MM.1S (cell line): Measurements from ENCODE around the gene RHOBTB3.

ENCODE experiments used
- DNase-seq: peaks from one replicate; pipeline ENCODE4 v3.0.0-alpha.2; 2015
- H2AFZ ChIP-seq: fragments of 300-600 bp; sonication (generic); 2 replicates; pipeline ENCODE4 v1.6.0; 2016; ENCODE audit warnings: antibody characterized with exemption, low read length
- H3F3A ChIP-seq: fragments of 300-600 bp; sonication (generic); 2 replicates; pipeline ENCODE4 v1.6.1; 2016; ENCODE audit warnings: mild to moderate bottlenecking, antibody characterized with exemption, low read length, moderate library complexity, mixed read lengths; ENCODE audit not compliant: insufficient read depth
- H3K27ac ChIP-seq: fragments of 300-600 bp; sonication (generic); 2 replicates; pipeline ENCODE4 v1.5.1; 2016; ENCODE audit warnings: mild to moderate bottlenecking, low read length
- H3K27me3 ChIP-seq: fragments of 300-600 bp; sonication (generic); replicated peaks from 2 replicates; pipeline ENCODE4 v1.6.0; 2016; ENCODE audit warnings: low read length; ENCODE audit not compliant: insufficient read depth
- H3K36me3 ChIP-seq: fragments of 300-600 bp; sonication (generic); replicated peaks from 2 replicates; pipeline ENCODE4 v1.6.1; 2016; ENCODE audit warnings: mild to moderate bottlenecking, low read length, mixed read lengths; ENCODE audit not compliant: insufficient read depth
- H3K4me1 ChIP-seq: fragments of 300-600 bp; sonication (generic); 2 replicates; pipeline ENCODE4 v1.6.1; 2016; ENCODE audit warnings: low read length, mixed read lengths
- H3K4me2 ChIP-seq: fragments of 300-600 bp; sonication (generic); 2 replicates; pipeline ENCODE4 v1.6.0; 2016; ENCODE audit warnings: low read depth, low read length
- H3K4me3 ChIP-seq: fragments of 300-600 bp; sonication (generic); 2 replicates; pipeline ENCODE4 v1.5.1; 2016; ENCODE audit warnings: low read length, mixed read lengths
- H3K79me2 ChIP-seq: fragments of 300-600 bp; sonication (generic); 2 replicates; pipeline ENCODE4 v1.6.1; 2016; ENCODE audit warnings: mixed run types, low read length, mixed read lengths
- H3K9ac ChIP-seq: fragments of 300-600 bp; sonication (generic); 2 replicates; pipeline ENCODE4 v1.6.1; 2016; ENCODE audit warnings: low read length, mixed read lengths
- H3K9me2 ChIP-seq: fragments of 300-600 bp; sonication (generic); replicated peaks from 2 replicates; pipeline ENCODE4 v1.6.1; 2016; ENCODE audit warnings: mild to moderate bottlenecking, low read length, mixed read lengths; ENCODE audit not compliant: insufficient read depth
- H3K9me3 ChIP-seq: fragments of 300-600 bp; sonication (generic); replicated peaks from 2 replicates; pipeline ENCODE4 v1.6.1; 2016; ENCODE audit warnings: mild to moderate bottlenecking, low read length, mixed read lengths; ENCODE audit not compliant: insufficient read depth
- H4K20me1 ChIP-seq: fragments of 300-600 bp; sonication (generic); 2 replicates; pipeline ENCODE4 v1.6.1; 2016; ENCODE audit warnings: mild to moderate bottlenecking, low read length, moderate library complexity, mixed read lengths; ENCODE audit not compliant: insufficient read depth
- CTCF ChIP-seq: fragments of 300-600 bp; sonication (generic); IDR thresholded peaks from 2 replicates; pipeline ENCODE4 v1.5.1; 2016; ENCODE audit warnings: antibody characterized with exemption, low read length, mixed read lengths
- EZH2 ChIP-seq: fragments of 300-600 bp; sonication (generic); optimal IDR thresholded peaks from 2 replicates; pipeline ENCODE3; 2017; ENCODE audit warnings: low read depth, mild to moderate bottlenecking, antibody characterized with exemption, low read length, mixed read lengths
- EZH2phosphoT487 ChIP-seq: fragments of 300-600 bp; sonication (generic); IDR thresholded peaks from 2 replicates; pipeline ENCODE4 v1.6.1; 2018; ENCODE audit warnings: antibody characterized with exemption, low read length

The RHOBTB3 gene

GRCh38 chr5:95825495-95825894, 94.4 kb downstream of the RHOBTB3 start:
- TF ChIP-seq CTCF (no peak), EZH2phosphoT487 (no peak), EZH2 (no peak)
- Histone ChIP-seq H3F3A (peaks cover 31% of the 10 kb centered on the region), H3K27me3 (no peaks in the 10 kb centered on the region), H4K20me1 (no peaks in the 10 kb centered on the region), H3K9ac (no peak overlapping the region), H3K4me1 (peaks cover 7% of the 10 kb centered on the region), H3K9me3 (no peaks in the 10 kb centered on the region), H3K79me2 (peaks cover 20% of the 10 kb centered on the region), H3K9me2 (no peaks in the 10 kb centered on the region), H3K4me3 (no peak overlapping the region), H3K36me3 (no peaks in the 10 kb centered on the region), H3K27ac (no peak overlapping the region), H3K4me2 (no peak overlapping the region), H2AFZ (no peak overlapping the region)
- DNase-seq: no peak

GRCh38 chr5:95826949-95827891, 96.1 kb downstream of the RHOBTB3 start:
- Histone ChIP-seq H3K4me3 (no peak overlapping the region), H3K9ac (no peak overlapping the region), H3K9me2 (no peaks in the 10 kb centered on the region), H3K4me2 (no peak overlapping the region), H3K27ac (no peak overlapping the region), H3K9me3 (no peaks in the 10 kb centered on the region), H3K4me1 (peaks cover 7% of the 10 kb centered on the region), H3K36me3 (no peaks in the 10 kb centered on the region), H2AFZ (no peak overlapping the region), H3K79me2 (peaks cover 3% of the 10 kb centered on the region), H3K27me3 (no peaks in the 10 kb centered on the region), H3F3A (peaks cover 27% of the 10 kb centered on the region), H4K20me1 (no peaks in the 10 kb centered on the region)
- no peak for TF ChIP-seq EZH2
- no peak for TF ChIP-seq EZH2phosphoT487
- TF ChIP-seq CTCF: no peak
- no peak for DNase-seq

- DNase-seq: no peak
These were observed 96.7 kb downstream of the RHOBTB3 start for GRCh38 chr5:95827892-95828246.

More at GRCh38 chr5:95827892-95828246, 96.7 kb downstream of the RHOBTB3 start:
- Histone ChIP-seq H2AFZ (no peak overlapping the region), H3K9me3 (no peaks in the 10 kb centered on the region), H3K9me2 (no peaks in the 10 kb centered on the region), H3K27me3 (no peaks in the 10 kb centered on the region), H3F3A (peaks cover 21% of the 10 kb centered on the region), H3K4me1 (peaks cover 7% of the 10 kb centered on the region), H3K36me3 (no peaks in the 10 kb centered on the region), H4K20me1 (no peaks in the 10 kb centered on the region), H3K4me3 (no peak overlapping the region), H3K27ac (no peak overlapping the region), H3K4me2 (no peak overlapping the region), H3K79me2 (no peaks in the 10 kb centered on the region), H3K9ac (no peak overlapping the region)
- TF ChIP-seq CTCF: no peak
- TF ChIP-seq EZH2phosphoT487: no peak
- TF ChIP-seq EZH2: no peak
